Neutrophil (primary cell): Measurements from ENCODE around the gene LRMDA.

Experiments used
- H3K27ac ChIP-seq: fragments of 200-600 bp; sonication (generic); 2 replicates; pipeline ENCODE4 v1.5.1; 2016; ENCODE audit warnings: mild to moderate bottlenecking, moderate library complexity
- H3K27me3 ChIP-seq: fragments of 200-600 bp; sonication (generic); 2 replicates; pipeline ENCODE4 v1.6.0; 2016; ENCODE audit warnings: mild to moderate bottlenecking
- H3K36me3 ChIP-seq: fragments of 200-600 bp; sonication (generic); 2 replicates; pipeline ENCODE4 v1.5.1; 2017
- H3K4me1 ChIP-seq, 2 experiments: fragments of 200-600 bp in 1 of 2; sonication (generic) in 1 of 2; 1 replicate in 1 of 2; 2 replicates in 1 of 2; pipeline versions ENCODE4 v1.5.1 to v1.6.1; 2013 to 2016; ENCODE audit warnings: low read depth in 1 of 2, low read length in 1 of 2, mild to moderate bottlenecking in 1 of 2, moderate library complexity in 1 of 2; ENCODE audit not compliant: control insufficient read depth in 1 of 2, insufficient read depth in 1 of 2
- H3K4me3 ChIP-seq, 2 experiments: fragments of 200-600 bp in 1 of 2; sonication (generic) in 1 of 2; 1 replicate in 1 of 2; 2 replicates in 1 of 2; pipeline ENCODE4 v1.5.1; 2013 to 2016; ENCODE audit warnings: low read depth in 1 of 2, low read length in 1 of 2, mild to moderate bottlenecking in 1 of 2, moderate library complexity in 1 of 2
- H3K9me3 ChIP-seq: fragments of 200-600 bp; sonication (generic); 2 replicates; pipeline ENCODE4 v1.5.1; 2016
- TF ChIP-seq, protein P1 (sequence below): fragments of 200-600 bp; sonication (generic); IDR thresholded peaks from 2 replicates; pipeline ENCODE4 v1.5.1; 2016; ENCODE audit warnings: antibody characterized with exemption

The LRMDA gene

GRCh38 chr10:76311752-76312636, 880.6 kb downstream of the LRMDA start:
- Histone ChIP-seq H3K27me3 (no peaks in the 10 kb centered on the region), H3K27ac (no peak overlapping the region), H3K4me1 (peaks cover 8 to 23% of the 10 kb centered on the region in 2 experiments), H3K9me3 (no peaks in the 10 kb centered on the region), H3K36me3 (no peaks in the 10 kb centered on the region), H3K4me3 (no peak overlapping the region)
- TF ChIP-seq, protein P1, sequence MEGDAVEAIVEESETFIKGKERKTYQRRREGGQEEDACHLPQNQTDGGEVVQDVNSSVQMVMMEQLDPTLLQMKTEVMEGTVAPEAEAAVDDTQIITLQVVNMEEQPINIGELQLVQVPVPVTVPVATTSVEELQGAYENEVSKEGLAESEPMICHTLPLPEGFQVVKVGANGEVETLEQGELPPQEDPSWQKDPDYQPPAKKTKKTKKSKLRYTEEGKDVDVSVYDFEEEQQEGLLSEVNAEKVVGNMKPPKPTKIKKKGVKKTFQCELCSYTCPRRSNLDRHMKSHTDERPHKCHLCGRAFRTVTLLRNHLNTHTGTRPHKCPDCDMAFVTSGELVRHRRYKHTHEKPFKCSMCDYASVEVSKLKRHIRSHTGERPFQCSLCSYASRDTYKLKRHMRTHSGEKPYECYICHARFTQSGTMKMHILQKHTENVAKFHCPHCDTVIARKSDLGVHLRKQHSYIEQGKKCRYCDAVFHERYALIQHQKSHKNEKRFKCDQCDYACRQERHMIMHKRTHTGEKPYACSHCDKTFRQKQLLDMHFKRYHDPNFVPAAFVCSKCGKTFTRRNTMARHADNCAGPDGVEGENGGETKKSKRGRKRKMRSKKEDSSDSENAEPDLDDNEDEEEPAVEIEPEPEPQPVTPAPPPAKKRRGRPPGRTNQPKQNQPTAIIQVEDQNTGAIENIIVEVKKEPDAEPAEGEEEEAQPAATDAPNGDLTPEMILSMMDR: no peak

- Histone ChIP-seq H3K4me3 (no peak overlapping the region), H3K27me3 (no peaks in the 10 kb centered on the region), H3K36me3 (no peaks in the 10 kb centered on the region), H3K9me3 (no peaks in the 10 kb centered on the region), H3K27ac (no peak overlapping the region), H3K4me1 (peaks cover 0 to 6% of the 10 kb centered on the region in 2 experiments)
- TF ChIP-seq, protein P1: no peak
Observed at GRCh38 chr10:76315240-76315639, 883.8 kb downstream of the LRMDA start.

- no peaks in the 10 kb centered on the region for H3K27me3 ChIP-seq
- H3K36me3 ChIP-seq: no peaks in the 10 kb centered on the region
- TF ChIP-seq, protein P1: no peak
- H3K4me1 ChIP-seq: peaks cover 0 to 6% of the 10 kb centered on the region in 2 experiments
- H3K4me3 ChIP-seq: no peak overlapping the region
- no peak overlapping the region for H3K27ac ChIP-seq
- no peaks in the 10 kb centered on the region for H3K9me3 ChIP-seq
Observed at GRCh38 chr10:76316234-76316633, 884.8 kb downstream of the LRMDA start.

DNA sequence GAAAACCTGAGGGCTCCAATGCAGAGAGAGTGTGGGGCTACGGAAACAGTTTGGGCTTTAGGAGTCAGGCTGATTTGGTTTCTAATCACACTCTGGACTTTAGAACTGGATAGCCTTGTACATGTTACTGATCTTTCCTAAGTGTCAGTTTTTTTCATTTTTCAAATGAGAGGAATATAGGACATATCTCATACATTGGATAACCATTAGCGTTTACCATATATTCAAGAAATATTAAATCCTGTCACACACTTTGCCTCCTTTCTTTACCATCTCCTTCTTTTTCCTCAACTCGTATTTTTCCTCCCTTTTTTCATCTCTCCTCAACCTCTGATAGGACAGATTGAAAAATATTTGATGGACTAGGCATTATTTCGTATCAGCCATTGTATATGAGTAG, 885.7 kb downstream of the LRMDA start:
- Histone ChIP-seq H3K4me1 (peaks cover 0 to 6% of the 10 kb centered on the region in 2 experiments), H3K9me3 (no peaks in the 10 kb centered on the region), H3K27me3 (no peaks in the 10 kb centered on the region), H3K4me3 (no peak overlapping the region), H3K27ac (no peak overlapping the region), H3K36me3 (no peaks in the 10 kb centered on the region)
- TF ChIP-seq, protein P1: no peak

DNA sequence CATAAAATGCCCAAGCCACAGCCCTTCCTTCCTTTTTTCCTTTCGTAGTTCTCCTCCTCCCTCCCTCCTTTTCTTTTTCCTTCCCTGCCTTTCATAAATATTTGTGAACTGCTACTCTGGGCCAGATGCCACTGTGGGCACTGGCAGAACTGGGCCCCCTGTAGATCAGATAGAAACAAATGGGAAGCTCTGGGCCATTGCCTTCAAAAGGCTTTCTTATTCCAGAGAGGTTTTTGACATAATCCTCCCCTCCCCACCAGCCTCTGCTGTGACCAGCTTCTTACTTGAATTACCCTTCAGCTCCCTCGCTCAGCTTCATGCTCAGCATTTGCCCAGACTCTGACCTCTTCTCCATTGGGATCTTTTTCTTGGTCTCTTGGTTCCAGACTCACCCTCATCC, 886.8 kb downstream of the LRMDA start:
- no peak overlapping the region for H3K27ac ChIP-seq
- H3K4me3 ChIP-seq: no peak overlapping the region
- no peaks in the 10 kb centered on the region for H3K36me3 ChIP-seq
- no peaks in the 10 kb centered on the region for H3K9me3 ChIP-seq
- no peaks in the 10 kb centered on the region for H3K27me3 ChIP-seq
- H3K4me1 ChIP-seq: peaks cover 0 to 6% of the 10 kb centered on the region in 2 experiments
- TF ChIP-seq, protein P1: no peak
